ENCODE measurements around the gene L3HYPDH.

DNA sequence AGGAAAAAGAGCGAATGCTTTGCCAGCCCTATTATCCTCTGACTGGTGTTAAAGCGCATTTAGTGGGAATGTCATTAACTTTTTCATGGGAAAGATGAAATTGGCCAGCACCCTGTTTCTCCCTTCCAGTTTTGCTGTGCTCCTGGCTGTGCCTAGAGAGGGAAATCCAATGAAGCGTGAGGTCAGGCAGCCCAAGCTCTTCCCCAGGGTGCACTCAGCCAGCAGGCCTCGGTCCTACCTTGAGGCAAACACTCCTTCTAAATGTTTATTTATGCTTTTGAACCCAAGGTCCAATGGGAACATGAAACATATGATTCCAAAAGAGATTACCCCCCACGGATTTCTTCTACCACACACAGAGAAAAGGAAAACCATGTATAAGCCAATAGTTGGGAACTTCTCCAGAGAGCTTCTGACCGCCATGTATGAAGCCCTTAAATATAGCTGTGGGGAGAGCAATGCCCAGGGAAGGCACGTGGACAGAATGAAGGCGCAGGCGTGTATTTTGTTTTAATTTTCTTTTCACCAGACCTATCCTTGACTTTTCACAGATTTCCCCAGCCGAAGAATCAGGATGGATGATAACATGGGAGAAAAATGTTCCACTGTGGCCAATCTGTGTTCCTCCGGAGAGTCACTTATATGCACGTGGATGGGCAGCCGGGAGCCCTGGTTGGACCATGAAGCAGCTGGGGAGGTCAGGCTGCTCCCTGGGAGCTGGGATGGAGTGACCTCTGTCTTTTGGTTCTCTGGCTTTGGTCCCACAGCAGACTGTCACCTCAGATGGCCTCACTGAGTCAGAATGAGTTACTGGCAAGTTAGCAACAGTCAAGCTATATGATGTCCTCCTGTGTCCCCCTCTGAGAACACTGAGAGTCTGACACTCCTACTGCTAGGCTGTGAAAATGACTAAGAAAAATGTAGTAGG, 56.3 kb downstream of the L3HYPDH start:
- TF ChIP-seq, protein P1, sequence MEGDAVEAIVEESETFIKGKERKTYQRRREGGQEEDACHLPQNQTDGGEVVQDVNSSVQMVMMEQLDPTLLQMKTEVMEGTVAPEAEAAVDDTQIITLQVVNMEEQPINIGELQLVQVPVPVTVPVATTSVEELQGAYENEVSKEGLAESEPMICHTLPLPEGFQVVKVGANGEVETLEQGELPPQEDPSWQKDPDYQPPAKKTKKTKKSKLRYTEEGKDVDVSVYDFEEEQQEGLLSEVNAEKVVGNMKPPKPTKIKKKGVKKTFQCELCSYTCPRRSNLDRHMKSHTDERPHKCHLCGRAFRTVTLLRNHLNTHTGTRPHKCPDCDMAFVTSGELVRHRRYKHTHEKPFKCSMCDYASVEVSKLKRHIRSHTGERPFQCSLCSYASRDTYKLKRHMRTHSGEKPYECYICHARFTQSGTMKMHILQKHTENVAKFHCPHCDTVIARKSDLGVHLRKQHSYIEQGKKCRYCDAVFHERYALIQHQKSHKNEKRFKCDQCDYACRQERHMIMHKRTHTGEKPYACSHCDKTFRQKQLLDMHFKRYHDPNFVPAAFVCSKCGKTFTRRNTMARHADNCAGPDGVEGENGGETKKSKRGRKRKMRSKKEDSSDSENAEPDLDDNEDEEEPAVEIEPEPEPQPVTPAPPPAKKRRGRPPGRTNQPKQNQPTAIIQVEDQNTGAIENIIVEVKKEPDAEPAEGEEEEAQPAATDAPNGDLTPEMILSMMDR (conservative IDR thresholded peaks at IDR 0.05 in 1 of 2, IDR thresholded peaks at IDR 0.05 in 1 of 2; ENCODE audit: extremely low read depth in 1 of 2, insufficient read depth in 1 of 2, low read depth in 1 of 2, low read length in 2 of 2), result no peak
- TF ChIP-seq EZH2 (IDR thresholded peaks at IDR 0.05; ENCODE audit: borderline replicate concordance, low read length), result no peak

All from mammary epithelial cell (primary cell).